Measurements from ENCODE around the gene INSR. TPM values are rescaled to one million over a fixed set of nuclear protein-coding genes. Genes with fewer than 3 reads are reported as not detected.

The INSR gene
- polyA plus RNA-seq, 2 of the 4 experiments (the other 2 are of a cell fraction): 1.8 to 3.3 TPM

DNA sequence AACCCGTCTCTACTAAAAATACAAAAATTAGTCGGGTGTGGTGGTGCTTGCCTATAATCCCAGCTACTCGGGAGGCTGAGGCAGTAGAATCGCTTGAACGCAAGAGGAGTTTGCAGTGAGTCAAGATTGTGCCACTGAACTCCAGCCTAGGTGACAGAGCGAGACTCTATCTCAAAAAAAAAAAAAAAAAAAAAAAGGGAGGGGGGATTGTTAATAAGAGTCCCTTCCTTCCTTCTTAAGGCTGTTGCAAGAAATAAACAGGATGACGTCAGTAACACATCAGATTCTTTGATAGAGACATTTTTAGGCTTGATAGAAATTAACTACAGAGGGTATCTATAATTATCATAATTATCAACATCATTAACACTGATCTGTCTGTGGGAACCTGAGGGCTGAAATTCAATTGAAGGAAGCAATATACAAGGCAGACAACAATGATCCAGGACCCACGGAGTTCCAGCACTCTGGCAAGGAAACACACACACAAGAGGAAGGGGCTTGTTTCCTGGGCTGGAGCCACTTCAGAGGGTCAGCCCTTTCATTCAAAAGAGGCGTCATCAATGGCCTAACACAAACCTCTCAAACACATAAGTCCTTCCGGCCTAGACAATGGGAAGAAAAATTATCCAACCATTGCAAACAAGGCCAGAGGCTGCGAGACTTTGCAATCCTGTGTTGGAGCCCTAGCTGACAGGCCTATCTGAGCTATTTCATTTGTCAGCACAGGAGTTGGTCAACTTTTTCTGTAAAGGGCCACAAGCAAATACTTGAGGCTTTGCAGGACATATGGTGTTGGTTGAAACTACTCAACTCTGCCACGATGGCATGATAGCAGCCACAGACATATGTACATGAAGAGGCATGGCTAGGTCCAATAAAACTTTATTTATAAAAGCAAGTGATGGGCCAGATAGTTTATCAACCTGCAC is 105.2 kb downstream of the INSR start:
- FAIRE-seq: no peak

DNA sequence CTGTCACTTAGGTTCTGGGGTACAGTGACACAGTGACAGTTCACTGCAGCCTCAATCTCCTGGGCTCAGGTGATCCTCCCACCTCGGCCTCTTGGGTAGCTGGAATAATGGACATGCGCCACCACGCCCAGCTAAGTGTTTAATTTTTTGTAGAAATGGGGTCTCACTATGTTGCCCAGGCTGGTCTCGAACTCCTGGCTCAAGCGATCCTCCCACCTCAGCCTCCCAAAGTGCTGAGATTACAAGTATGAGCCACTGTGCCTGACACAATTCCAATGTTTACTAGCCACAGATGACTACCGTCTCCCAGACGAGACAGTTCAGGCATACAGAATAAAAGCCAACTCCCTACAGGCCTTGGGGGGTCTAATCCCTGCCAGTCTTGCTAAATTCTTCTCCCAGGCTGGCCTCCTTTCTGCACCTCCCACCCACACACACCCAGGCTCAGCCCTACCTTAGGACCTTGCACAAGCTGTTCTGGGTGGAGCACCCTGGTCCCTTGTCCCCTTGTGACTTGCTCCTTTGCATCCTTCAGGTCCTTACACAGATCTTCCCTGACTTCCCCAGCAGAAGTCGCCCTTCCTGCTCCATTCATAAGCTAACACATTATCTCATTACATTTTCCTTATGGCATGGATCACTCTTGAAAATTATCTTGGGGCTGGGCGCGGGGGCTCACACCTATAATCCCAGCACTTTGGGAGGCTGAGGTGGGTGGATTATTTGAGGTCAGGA is 106.4 kb downstream of the INSR start:
- H3K4me2 ChIP-seq: no peak overlapping the region
- no peak overlapping the region for H3K4me3 ChIP-seq
- FAIRE-seq (no peak), DNase-seq (ENCODE audit: low read depth in 1 of 2, low spot score in 1 of 2) (no peak), ATAC-seq (no peak)
- no peaks in the 10 kb centered on the region for H3K9me3 ChIP-seq
- no peaks in the 10 kb centered on the region for H3K4me1 ChIP-seq
- H3K27ac ChIP-seq: no peak overlapping the region
- ChIA-PET POLR2A (no interaction called here), CTCF (interaction anchor here (1.2 kb wide), 1 partner anchor 9 kb away, joined by 4 read pairs; no protein-coding TSS in a partner anchor)
- 79% methylated on average over 10 of the region's 10 CpGs for WGBS (ENCODE audit: missing lambda C conversion rate)
- no peak for TF ChIP-seq KDM1A (IDR thresholded peaks at IDR 0.05; ENCODE audit: low read depth)
- TF ChIP-seq RAD21 (conservative IDR thresholded peaks at IDR 0.05 in 1 of 2, IDR thresholded peaks at IDR 0.05 in 1 of 2): no peak
- TF ChIP-seq NFE2L2 (conservative IDR thresholded peaks at IDR 0.05; ENCODE audit: low read length): no peak
- TF ChIP-seq, protein P1, sequence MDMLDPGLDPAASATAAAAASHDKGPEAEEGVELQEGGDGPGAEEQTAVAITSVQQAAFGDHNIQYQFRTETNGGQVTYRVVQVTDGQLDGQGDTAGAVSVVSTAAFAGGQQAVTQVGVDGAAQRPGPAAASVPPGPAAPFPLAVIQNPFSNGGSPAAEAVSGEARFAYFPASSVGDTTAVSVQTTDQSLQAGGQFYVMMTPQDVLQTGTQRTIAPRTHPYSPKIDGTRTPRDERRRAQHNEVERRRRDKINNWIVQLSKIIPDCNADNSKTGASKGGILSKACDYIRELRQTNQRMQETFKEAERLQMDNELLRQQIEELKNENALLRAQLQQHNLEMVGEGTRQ (IDR thresholded peaks at IDR 0.05): no peak
- TF ChIP-seq HEYL (CRISPR knock-in tag; IDR thresholded peaks at IDR 0.05): no peak
- TF ChIP-seq, protein P2, sequence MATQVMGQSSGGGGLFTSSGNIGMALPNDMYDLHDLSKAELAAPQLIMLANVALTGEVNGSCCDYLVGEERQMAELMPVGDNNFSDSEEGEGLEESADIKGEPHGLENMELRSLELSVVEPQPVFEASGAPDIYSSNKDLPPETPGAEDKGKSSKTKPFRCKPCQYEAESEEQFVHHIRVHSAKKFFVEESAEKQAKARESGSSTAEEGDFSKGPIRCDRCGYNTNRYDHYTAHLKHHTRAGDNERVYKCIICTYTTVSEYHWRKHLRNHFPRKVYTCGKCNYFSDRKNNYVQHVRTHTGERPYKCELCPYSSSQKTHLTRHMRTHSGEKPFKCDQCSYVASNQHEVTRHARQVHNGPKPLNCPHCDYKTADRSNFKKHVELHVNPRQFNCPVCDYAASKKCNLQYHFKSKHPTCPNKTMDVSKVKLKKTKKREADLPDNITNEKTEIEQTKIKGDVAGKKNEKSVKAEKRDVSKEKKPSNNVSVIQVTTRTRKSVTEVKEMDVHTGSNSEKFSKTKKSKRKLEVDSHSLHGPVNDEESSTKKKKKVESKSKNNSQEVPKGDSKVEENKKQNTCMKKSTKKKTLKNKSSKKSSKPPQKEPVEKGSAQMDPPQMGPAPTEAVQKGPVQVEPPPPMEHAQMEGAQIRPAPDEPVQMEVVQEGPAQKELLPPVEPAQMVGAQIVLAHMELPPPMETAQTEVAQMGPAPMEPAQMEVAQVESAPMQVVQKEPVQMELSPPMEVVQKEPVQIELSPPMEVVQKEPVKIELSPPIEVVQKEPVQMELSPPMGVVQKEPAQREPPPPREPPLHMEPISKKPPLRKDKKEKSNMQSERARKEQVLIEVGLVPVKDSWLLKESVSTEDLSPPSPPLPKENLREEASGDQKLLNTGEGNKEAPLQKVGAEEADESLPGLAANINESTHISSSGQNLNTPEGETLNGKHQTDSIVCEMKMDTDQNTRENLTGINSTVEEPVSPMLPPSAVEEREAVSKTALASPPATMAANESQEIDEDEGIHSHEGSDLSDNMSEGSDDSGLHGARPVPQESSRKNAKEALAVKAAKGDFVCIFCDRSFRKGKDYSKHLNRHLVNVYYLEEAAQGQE (IDR thresholded peaks at IDR 0.05): no peak
- TF ChIP-seq, protein P3, sequence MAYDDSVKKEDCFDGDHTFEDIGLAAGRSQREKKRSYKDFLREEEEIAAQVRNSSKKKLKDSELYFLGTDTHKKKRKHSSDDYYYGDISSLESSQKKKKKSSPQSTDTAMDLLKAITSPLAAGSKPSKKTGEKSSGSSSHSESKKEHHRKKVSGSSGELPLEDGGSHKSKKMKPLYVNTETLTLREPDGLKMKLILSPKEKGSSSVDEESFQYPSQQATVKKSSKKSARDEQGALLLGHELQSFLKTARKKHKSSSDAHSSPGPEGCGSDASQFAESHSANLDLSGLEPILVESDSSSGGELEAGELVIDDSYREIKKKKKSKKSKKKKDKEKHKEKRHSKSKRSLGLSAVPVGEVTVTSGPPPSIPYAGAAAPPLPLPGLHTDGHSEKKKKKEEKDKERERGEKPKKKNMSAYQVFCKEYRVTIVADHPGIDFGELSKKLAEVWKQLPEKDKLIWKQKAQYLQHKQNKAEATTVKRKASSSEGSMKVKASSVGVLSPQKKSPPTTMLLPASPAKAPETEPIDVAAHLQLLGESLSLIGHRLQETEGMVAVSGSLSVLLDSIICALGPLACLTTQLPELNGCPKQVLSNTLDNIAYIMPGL (CRISPR knock-in tag; IDR thresholded peaks at IDR 0.05; ENCODE audit: borderline replicate concordance): no peak
- no peak for TF ChIP-seq TFCP2L1 (CRISPR knock-in tag; IDR thresholded peaks at IDR 0.05)
- no peak for TF ChIP-seq HOXB5 (CRISPR knock-in tag; IDR thresholded peaks at IDR 0.05)
- no peak for TF ChIP-seq ZFP36 (IDR thresholded peaks at IDR 0.05; ENCODE audit: borderline replicate concordance, partially characterized antibody)
- no peak for TF ChIP-seq GATA3 (IDR thresholded peaks at IDR 0.05; ENCODE audit: borderline replicate concordance)
- no peak for TF ChIP-seq JUN (IDR thresholded peaks at IDR 0.05)
- TF ChIP-seq ZC3H11A (IDR thresholded peaks at IDR 0.05): no peak
- TF ChIP-seq KDM5A (IDR thresholded peaks at IDR 0.05): no peak
- no peak for TF ChIP-seq ESRRA (IDR thresholded peaks at IDR 0.05; ENCODE audit: borderline replicate concordance, low read length)
- TF ChIP-seq CBX8 (IDR thresholded peaks at IDR 0.05): no peak
- TF ChIP-seq, protein P4, sequence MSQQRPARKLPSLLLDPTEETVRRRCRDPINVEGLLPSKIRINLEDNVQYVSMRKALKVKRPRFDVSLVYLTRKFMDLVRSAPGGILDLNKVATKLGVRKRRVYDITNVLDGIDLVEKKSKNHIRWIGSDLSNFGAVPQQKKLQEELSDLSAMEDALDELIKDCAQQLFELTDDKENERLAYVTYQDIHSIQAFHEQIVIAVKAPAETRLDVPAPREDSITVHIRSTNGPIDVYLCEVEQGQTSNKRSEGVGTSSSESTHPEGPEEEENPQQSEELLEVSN (IDR thresholded peaks at IDR 0.05; ENCODE audit: borderline replicate concordance, low read depth): no peak
- no peak for TF ChIP-seq HOXB13 (CRISPR knock-in tag; IDR thresholded peaks at IDR 0.05; ENCODE audit: low read depth)
- no peak for TF ChIP-seq SREBF2 (IDR thresholded peaks at IDR 0.05)

More for the DNA sequence above, 105.2 kb downstream of the INSR start:
- H3K4me2 ChIP-seq: no peak overlapping the region
- DNase-seq (ENCODE audit: low read depth in 1 of 2, low spot score in 1 of 2) (no peak), ATAC-seq (no peak)
- 89% methylated on average over 12 of the region's 12 CpGs for WGBS (ENCODE audit: missing lambda C conversion rate)
- no peaks in the 10 kb centered on the region for H3K9me3 ChIP-seq
- ChIA-PET POLR2A (no interaction called here), CTCF (interaction anchor here (1.2 kb wide), 1 partner anchor 7 kb away, joined by 4 read pairs; no protein-coding TSS in a partner anchor)
- H3K4me1 ChIP-seq: no peaks in the 10 kb centered on the region
- TF ChIP-seq CHD4 (IDR thresholded peaks at IDR 0.05; ENCODE audit: borderline replicate concordance) (no peak), HEYL (CRISPR knock-in tag; IDR thresholded peaks at IDR 0.05) (no peak), TFCP2L1 (CRISPR knock-in tag; IDR thresholded peaks at IDR 0.05) (no peak), JUN (IDR thresholded peaks at IDR 0.05) (no peak), BHLHE40 (IDR thresholded peaks at IDR 0.05; ENCODE audit: low read depth, low read length) (no peak), CBX2 (IDR thresholded peaks at IDR 0.05; ENCODE audit: borderline replicate concordance, low read depth) (no peak), CHD2 (IDR thresholded peaks at IDR 0.05; ENCODE audit: low read length, partially characterized antibody) (no peak), NPAS2 (CRISPR knock-in tag; IDR thresholded peaks at IDR 0.05; ENCODE audit: borderline replicate concordance) (no peak), MAFK (IDR thresholded peaks at IDR 0.05; ENCODE audit: partially characterized antibody) (no peak), RAD21 (conservative IDR thresholded peaks at IDR 0.05 in 1 of 2, IDR thresholded peaks at IDR 0.05 in 1 of 2) (no peak), MYC (IDR thresholded peaks at IDR 0.05; ENCODE audit: borderline replicate concordance, low read length) (no peak), GATA3 (IDR thresholded peaks at IDR 0.05; ENCODE audit: borderline replicate concordance) (no peak), ESRRA (IDR thresholded peaks at IDR 0.05; ENCODE audit: borderline replicate concordance, low read length) (no peak)
- TF ChIP-seq, protein P4 (IDR thresholded peaks at IDR 0.05; ENCODE audit: borderline replicate concordance, low read depth): no peak
- TF ChIP-seq, protein P5, sequence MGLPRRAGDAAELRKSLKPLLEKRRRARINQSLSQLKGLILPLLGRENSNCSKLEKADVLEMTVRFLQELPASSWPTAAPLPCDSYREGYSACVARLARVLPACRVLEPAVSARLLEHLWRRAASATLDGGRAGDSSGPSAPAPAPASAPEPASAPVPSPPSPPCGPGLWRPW (IDR thresholded peaks at IDR 0.05): no peak
- no peak overlapping the region for H3K4me3 ChIP-seq
- no peak overlapping the region for H3K27ac ChIP-seq

Data from A549 (cell line).